Measurements from ENCODE around the gene RHBDF1.

The RHBDF1 gene

GRCh38 chr16:94918-95265 is 22.5 kb upstream of the RHBDF1 start:
- H3K4me3 ChIP-seq (ENCODE audit: low read length): no peak overlapping the region
- H3K4me2 ChIP-seq (ENCODE audit: low read length): no peak overlapping the region
- TF ChIP-seq CTCF (IDR thresholded peaks at IDR 0.05; ENCODE audit: low read depth, low read length, poor library complexity, severe bottlenecking) (no peak), EZH2phosphoT487 (IDR thresholded peaks at IDR 0.05; ENCODE audit: borderline replicate concordance, low read length) (no peak)
- H3K36me3 ChIP-seq (ENCODE audit: control insufficient read depth, low read length): peaks cover 19% of the 10 kb centered on the region
- no peaks in the 10 kb centered on the region for H3K9me2 ChIP-seq (replicated peaks; ENCODE audit: control insufficient read depth, low read length)
- no peaks in the 10 kb centered on the region for H3K79me2 ChIP-seq (ENCODE audit: control insufficient read depth, low read length)
- H3K27me3 ChIP-seq (ENCODE audit: control insufficient read depth, low read length): no peaks in the 10 kb centered on the region
- H3F3A ChIP-seq (ENCODE audit: control insufficient read depth, insufficient read depth): no peaks in the 10 kb centered on the region
- no peaks in the 10 kb centered on the region for H4K20me1 ChIP-seq (ENCODE audit: control insufficient read depth, insufficient read depth, low read depth, low read length)
- H3K9me3 ChIP-seq (ENCODE audit: control insufficient read depth, insufficient read depth, low read length): no peaks in the 10 kb centered on the region
- H3K4me1 ChIP-seq (ENCODE audit: control insufficient read depth, low read length): peaks cover 6% of the 10 kb centered on the region; the same call in 1 of the 2 replicates
- H3K27ac ChIP-seq (ENCODE audit: low read depth, low read length): no peak overlapping the region

- TF ChIP-seq EZH2phosphoT487 (IDR thresholded peaks at IDR 0.05; ENCODE audit: borderline replicate concordance, low read length) (no peak), CTCF (IDR thresholded peaks at IDR 0.05; ENCODE audit: low read depth, low read length, poor library complexity, severe bottlenecking) (no peak)
- no peaks in the 10 kb centered on the region for H3K9me3 ChIP-seq (ENCODE audit: control insufficient read depth, insufficient read depth, low read length)
- H3K4me2 ChIP-seq (ENCODE audit: low read length): no peak overlapping the region
- no peaks in the 10 kb centered on the region for H3K27me3 ChIP-seq (ENCODE audit: control insufficient read depth, low read length)
- no peaks in the 10 kb centered on the region for H4K20me1 ChIP-seq (ENCODE audit: control insufficient read depth, insufficient read depth, low read depth, low read length)
- H3K36me3 ChIP-seq (ENCODE audit: control insufficient read depth, low read length): peaks cover 35% of the 10 kb centered on the region
- no peak overlapping the region for H3K27ac ChIP-seq (ENCODE audit: low read depth, low read length)
- no peaks in the 10 kb centered on the region for H3F3A ChIP-seq (ENCODE audit: control insufficient read depth, insufficient read depth)
- H3K4me1 ChIP-seq (ENCODE audit: control insufficient read depth, low read length): peaks cover 6% of the 10 kb centered on the region; the same call in 1 of the 2 replicates
- no peaks in the 10 kb centered on the region for H3K9me2 ChIP-seq (replicated peaks; ENCODE audit: control insufficient read depth, low read length)
- no peaks in the 10 kb centered on the region for H3K79me2 ChIP-seq (ENCODE audit: control insufficient read depth, low read length)
- no peak overlapping the region for H3K4me3 ChIP-seq (ENCODE audit: low read length)
Observed at GRCh38 chr16:92431-93339, 20.3 kb upstream of the RHBDF1 start.

GRCh38 chr16:91484-91883 is 19.1 kb upstream of the RHBDF1 start:
- Histone ChIP-seq H3K4me3 (ENCODE audit: low read length) (no peak overlapping the region), H3K4me2 (ENCODE audit: low read length) (no peak overlapping the region), H3F3A (ENCODE audit: control insufficient read depth, insufficient read depth) (no peaks in the 10 kb centered on the region), H3K27me3 (ENCODE audit: control insufficient read depth, low read length) (no peaks in the 10 kb centered on the region), H3K9me3 (ENCODE audit: control insufficient read depth, insufficient read depth, low read length) (no peaks in the 10 kb centered on the region), H3K4me1 (ENCODE audit: control insufficient read depth, low read length) (no peaks in the 10 kb centered on the region), H3K27ac (ENCODE audit: low read depth, low read length) (no peak overlapping the region), H3K79me2 (ENCODE audit: control insufficient read depth, low read length) (no peaks in the 10 kb centered on the region), H4K20me1 (ENCODE audit: control insufficient read depth, insufficient read depth, low read depth, low read length) (no peaks in the 10 kb centered on the region), H3K9me2 (replicated peaks; ENCODE audit: control insufficient read depth, low read length) (no peaks in the 10 kb centered on the region), H3K36me3 (ENCODE audit: control insufficient read depth, low read length) (peaks cover 39% of the 10 kb centered on the region)
- TF ChIP-seq EZH2phosphoT487 (IDR thresholded peaks at IDR 0.05; ENCODE audit: borderline replicate concordance, low read length) (no peak), CTCF (IDR thresholded peaks at IDR 0.05; ENCODE audit: low read depth, low read length, poor library complexity, severe bottlenecking) (no peak)
